Fibroblast of skin of right biceps (primary cell): ENCODE measurements around the gene CYP4F11.
"Not testable (repeated sequence)": the region's sequence is repeated elsewhere in the genome, so short reads cannot be mapped to it uniquely, and the experiment has no call there.

ENCODE experiments used
- DNase-seq: peaks from one replicate; pipeline ENCODE4 v3.0.0-alpha.2; 2013

Gene CYP4F11

DNA sequence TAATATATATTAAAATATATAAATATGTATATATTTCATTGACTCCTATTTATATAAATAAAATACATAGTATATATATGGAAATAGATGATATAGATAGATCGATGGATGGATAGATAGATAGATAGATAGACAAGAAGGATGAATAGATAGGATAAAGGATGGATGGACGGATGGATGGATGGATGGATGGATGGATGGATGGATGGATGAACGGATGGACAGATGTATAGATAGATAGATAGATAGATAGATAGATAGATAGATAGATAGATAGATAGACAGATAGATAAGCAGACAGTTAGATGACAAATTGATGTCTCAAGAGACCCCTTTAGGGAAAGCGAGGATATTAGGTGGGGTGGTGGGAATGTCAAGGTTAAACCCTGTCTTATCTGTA is 15.1 kb downstream of the CYP4F11 start:
- no peak for DNase-seq

DNA sequence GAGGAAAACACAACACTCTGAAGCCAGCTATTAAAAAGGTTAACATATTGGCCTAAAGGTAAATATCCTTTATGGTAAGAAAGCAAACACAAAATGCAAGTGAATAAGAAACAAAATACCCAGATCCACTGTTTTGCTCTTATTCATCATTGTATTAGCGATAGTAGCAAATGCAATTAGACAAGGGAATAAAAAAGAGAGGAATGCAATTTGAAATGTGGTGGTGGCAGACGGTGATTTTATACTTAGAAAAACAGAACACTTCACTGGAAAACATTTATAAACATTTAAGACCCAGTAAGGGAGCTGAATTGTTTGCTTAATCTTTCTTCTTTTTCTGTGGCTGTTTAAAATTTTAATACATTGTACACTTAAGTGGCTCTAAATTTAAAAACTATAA is 19.2 kb downstream of the CYP4F11 start:
- DNase-seq = no peak

DNA sequence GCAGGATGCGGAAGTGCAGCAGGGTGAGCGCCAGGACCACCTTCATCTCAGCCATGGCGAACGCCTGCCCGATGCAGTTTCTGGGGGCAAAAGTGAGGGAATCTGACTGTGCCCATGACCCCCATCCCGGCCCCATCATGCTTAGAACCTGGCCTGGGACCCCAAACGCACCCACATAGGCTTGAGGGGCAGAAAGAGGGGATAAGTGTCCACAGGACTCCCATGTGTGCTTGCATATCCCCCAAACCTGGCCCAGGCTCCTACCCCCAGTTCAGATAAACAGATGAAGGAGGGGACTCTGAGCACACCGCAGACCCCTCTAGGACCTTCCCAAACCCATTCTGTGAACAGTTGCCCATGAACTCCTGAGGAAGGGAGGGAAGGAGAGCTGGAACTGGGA is 20.5 kb downstream of the CYP4F11 start:
- DNase-seq = no peak

DNA sequence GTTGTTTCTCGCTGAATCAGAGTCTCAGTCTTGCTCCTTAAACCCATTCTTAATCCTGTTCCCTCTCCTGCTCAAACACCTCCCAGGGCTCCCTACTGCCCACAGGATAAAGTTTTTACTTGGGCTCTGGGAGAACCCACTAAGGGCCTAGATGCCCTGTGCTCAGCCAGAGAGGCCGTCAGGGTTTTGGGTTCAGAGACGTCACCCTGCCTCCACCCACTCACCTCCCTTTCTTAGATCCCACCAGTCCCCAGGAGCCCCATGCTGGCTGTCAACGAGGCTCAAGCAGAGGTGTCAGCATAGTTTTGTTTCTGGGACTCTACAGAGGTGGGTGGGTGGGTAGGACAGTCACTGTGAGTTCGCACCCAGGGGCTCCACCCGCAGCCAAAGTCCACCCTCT is 20.9 kb downstream of the CYP4F11 start:
- DNase-seq = no peak

DNA sequence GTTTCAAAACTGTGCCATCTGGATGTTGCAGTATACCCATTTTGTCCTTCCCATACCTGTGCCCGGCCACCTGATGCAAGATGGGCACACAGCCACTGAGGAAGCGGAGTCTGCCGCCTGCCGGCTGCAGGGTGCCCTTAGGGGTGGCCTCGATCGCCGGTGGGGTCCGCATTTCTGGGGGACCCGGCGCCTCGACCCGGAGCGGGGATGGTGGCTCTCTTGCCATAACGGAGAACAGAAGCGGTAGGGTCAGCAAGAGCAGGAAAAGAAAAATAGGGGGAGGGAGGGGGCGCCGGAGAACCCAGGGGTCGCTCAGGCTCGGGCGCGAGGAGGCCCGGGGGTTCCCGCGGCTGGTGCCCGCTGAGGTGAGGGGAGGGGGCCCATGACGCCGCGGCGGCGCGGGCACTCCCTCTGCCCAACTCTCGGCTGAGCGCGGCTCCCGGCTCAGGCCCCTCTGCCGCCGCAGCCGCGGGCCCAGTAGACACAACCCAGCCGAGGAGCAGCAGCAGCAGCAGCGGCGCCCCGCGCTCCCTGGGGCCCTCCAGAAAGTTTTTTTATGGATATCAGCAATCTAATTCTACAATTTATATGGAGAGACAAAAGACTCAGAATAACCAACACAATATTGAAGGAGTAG is 22.6 kb downstream of the CYP4F11 start:
- DNase-seq = no peak

DNA sequence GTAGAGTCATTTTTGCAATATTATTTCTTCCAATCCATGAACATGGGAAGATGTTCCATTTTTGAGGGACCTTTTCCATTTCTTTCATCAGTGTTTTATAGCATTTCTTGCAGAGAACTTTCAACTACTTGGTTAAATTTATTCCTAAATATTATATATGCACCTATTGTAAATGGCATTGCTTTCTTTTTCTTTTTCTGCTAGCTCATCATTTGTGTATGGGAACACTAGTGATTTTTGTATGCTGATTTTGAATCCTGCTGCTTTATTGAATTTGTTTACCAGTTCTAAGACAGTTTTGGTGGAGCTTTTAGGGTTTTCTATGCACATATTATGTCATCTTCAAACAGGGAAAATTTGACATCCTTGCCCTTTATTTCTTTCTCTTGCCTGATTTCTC is 29.3 kb downstream of the CYP4F11 start:
- no peak for DNase-seq

DNA sequence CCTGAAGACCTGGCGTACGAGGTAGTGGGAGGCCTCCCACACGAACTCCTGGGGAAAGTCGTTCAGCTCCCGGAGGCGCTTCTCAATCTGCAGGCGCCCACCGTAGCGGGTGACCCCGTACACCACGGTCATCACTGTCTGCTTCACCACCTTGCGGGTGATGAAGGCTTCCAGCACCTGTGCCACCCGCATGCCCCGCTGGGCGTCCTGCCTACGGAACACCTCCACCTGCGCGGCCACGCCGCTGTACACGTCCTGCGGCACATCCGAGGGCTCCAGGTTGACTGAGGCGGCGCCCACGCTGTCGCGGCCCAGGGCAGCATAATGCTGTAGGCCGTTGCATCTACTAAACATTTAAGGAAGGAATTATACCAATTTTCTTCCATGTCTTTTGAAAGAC is 31.4 kb downstream of the CYP4F11 start:
- not testable (repeated sequence) for DNase-seq

DNA sequence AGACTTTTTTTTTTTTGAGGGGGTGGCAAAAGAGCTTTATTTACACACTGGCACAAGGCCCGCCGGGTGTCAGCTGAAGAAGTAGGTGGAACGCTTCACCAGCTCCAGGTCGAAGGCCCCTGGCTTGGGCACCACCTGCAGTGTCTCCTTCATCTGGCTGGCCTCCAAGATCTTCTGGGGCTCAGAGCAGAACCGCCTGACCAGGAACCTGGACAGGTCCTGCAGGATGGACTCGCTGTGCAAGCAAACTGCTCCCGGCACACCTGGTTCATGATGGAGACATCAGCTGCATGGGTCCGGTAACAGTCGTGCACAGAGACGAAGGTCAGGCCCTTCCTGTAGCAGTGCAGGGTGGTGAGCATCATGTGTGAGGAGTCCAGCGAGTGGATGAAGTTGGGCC is 32.1 kb downstream of the CYP4F11 start:
- DNase-seq = no peak

DNA sequence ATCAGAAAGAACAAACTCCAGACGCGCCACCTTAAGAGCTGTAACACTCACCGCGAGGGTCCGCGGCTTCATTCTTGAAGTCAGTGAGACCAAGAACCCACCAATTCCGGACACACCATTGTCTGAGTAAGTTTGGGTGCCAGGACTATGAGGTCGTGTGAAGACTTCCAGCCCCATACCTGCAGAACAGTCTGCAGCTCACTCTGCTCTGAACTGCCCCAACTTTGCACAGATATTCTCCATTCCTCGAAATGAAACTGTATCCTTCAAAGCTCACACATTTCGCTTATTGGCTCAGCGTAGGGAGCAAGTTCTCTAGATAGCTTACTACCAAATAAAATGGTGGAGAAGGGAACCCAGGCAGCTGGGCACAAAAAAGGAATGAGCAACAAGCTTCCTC is 33.8 kb downstream of the CYP4F11 start:
- no peak for DNase-seq

DNA sequence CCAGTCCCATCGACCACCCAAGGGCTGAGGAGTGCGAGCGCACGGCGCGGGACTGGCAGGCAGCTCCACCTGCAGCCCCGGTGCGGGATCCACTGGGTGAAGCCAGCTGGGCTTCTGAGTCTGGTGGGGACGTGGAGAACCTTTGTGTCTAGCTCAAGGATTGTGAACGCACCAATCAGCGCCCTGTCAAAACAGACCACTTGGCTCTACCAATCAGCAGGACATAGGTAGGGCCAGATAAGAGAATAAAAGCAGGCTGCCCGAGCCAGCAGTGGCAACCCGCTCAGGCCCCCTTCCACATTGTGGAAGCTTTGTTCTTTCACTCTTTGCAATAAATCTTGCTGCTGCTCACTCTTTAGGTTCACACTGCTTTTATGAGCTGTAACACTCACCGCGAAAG is 34.3 kb downstream of the CYP4F11 start:
- not testable (repeated sequence) for DNase-seq

DNA sequence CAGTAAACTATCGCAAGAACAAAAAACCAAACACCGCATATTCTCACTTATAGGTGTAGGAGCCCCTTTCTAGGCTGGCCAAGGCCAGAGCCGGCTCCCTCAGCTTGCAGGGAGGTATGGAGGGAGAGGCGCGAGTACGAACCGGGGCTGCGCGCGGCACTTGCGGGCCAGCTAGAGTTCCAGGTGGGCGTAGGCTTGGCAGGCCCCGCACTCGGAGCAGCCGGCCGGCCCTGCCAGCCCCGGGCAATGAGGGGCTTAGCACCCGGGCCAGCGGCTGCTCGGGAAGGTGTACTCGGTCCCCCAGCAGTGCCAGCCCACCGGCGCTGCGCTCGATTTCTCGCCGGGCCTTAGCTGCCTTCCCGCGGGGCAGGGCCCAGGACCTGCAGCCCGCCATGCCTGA is 34.8 kb downstream of the CYP4F11 start:
- not testable (repeated sequence) for DNase-seq

DNA sequence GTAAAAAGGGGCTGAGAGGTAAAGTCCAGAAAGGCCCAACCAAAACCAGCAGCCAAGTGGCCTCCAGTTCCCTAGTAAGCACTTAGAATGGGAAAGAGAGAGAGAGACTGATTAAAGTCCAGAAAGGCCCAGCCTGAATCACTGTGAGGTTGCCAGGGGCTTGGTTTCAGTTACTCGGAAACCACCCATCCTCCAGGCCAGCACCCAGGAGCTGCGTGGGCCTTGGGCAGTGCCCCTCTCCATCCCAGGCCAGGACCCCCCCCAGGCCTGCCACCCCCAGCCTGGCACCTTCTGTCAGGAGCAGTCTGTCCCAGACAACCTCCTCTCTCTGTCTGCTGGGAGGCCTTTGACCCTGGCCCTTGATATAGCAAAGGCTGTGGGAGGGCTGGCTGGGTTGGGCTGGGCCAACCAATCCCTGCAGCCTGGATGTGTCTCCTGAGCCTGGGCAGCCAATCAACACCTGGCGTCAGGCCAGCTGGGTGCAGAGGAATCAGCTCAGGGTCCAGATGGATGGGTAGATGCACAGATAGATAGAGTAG is 36.5 kb downstream of the CYP4F11 start, which contains the start of gene CYP4F2:
Gene CYP4F2 (minus strand): TSS at position 337 of the 539 bp plus-strand sequence. CDS start 463 bp downstream, outside the sequence.
- DNase-seq = no peak

DNA sequence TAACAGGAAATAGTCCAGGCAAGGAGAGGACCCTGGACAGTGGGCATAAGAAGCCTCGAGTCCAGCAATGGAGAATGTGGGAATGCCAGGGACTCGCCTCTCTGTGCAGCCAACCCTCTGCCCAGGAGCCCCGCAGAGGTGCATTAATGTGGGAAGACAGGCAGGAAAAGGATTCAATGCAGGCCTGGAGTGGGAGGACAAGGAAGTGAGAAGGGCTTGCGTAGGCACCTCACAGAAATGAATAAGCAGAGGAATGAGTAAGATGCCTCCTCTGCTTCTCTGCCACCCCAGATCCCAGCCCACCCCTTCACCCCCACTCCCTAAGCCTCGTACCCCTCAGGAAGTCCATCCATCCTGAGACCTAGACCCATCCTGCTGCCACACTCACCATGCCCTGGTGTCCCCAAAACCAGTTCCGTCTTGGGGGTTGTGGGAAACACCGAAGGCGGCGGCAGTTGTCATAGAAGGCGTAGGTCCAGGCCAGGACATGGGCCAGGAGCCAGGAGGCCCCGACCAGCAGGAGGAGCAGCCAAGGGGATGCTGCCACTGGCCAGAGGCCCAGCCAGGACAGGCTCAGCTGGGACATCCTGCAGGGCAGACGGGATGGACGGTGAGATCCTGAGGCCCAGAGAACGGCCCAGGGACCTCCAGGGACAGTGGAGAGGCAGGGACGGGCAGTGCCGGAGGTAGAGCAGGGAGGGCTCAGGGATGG is 37.1 kb downstream of the CYP4F11 start:
- DNase-seq = no peak

DNA sequence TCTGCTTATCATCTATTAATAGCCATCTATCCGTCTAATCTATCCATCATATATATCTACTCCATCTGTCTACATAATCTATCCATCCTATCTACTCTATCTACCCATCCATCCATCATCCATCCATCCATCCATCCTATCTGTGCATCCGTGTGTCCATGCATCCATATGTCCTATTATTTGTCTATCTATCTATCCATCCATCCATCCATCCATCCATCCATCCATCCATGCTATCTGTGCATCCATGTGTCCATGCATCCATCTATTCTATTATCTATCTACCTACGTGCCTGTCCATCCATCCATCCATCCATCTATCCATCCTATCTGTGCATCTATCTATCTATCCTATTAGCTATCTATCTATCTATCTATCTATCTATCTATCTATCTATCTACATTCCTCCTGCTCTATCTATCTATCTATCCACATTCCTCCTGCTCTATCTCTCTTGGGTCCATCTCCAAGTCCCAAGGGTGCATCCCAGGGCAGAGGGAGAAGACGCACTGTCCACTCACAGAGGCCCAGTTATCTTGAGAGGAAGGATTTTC is 38.4 kb downstream of the CYP4F11 start:
- no peak for DNase-seq

DNA sequence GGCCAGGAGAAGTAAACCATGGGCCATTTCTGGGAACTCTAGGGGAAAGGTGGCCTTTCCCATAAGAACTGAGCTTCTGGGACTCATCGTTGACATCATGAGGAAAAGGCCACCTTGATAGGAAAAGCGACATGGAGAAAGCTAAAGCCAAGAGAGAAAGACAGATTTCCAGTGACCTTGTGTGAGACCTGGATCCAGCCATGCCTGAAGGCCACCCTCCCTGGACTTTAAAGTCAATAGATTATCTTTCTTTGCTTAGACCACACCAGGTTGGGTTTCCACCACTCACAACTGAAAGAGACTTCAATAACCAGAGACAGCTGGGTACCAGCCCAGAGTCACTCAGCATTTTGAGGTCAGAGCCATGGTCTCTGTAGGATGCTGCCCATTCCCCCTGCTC is 40.0 kb downstream of the CYP4F11 start:
- no peak for DNase-seq

DNA sequence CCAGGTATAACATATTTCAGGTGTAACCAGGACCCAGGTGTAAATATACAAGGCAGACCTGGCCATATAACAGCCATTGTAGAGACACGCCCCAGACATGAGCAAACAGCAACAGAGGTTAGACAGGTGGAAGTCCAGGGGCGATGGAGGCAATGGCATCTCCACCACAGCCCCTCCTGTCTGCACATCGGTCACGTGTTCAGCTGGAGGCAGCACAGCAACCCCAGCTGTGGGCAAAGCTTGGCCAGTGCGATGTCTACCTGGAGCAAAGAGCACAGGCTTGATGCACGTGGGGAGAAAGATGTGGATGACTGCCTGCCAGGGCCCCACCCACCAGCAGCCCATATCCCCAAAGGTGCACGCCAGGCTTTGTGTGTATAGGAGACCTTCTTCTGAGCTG is 40.9 kb downstream of the CYP4F11 start:
- DNase-seq = no peak

DNA sequence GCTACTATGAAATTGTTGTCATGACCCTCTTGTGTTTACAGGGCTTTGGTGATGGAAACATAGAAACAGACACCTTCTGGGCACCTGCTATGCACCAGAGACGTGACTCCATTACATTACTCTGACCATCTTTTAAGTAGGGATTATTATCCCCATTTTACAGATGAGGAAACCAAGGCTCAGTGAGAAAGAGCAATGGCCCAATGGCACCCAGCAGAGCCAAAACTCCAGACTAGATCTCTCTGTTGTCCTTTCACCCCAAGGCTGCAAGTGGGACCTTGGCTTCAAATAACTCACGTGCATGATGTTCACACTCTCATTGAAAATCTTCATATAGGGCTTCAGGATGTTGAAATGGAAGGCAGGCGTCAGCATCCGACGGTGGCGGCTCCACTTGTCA is 42.3 kb downstream of the CYP4F11 start:
- DNase-seq = no peak

DNA sequence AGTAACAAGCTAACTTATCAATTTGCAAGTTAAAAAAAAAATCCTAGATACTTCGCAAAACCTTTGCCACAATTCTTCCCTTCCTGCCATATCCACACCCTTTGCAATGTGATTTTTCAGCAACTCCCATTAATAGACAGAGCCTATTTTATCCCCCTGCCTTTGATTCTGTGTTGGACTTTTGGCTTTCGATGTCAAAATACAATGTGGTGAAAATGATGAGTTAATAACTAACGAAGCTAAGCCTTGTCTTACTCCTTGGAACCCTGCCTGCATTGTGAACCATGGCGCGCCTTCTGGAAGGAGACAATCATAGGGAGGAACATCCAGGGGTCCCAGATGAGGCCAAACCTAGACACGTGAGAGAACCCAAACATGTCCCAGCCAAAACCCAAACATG is 42.9 kb downstream of the CYP4F11 start:
- no peak for DNase-seq

DNA sequence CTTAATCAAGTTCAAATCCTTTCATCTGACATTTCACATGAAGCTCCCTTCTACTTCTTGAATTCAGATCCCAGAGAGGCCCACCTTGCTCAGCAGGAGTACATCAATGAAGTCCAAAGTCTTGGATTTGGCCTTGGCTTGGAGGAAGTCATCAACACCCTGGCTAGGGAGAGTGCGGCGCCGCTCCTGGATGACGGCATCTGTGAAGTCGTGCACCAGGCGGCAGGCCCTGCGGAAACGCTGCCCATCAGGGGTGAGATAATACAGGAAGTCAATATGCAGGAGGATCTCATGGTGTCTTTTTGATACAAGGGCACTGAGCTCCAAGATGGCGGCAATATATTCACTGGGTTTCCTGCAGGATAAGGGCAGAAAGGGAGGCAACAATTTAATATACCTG is 45.0 kb downstream of the CYP4F11 start:
- DNase-seq = not testable (repeated sequence)

DNA sequence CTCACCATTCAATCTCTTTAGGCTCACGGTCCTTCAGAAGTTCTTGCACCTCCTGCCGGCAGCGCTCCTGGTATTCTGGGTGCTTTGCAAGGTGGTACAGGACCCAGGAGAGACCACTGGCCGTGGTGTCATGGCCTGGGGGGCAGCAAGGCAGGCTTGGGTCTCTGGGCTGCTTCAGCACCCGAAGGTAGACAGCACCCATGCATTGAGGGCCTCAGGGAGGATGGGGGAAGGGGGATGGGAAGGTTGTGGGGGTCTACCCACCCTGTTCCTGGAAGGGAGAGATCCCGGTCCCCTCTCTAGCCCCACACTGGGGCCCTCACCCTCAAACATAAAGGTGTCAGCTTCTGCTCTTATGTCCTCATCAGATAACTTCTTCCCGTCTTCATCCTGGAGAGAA is 48.4 kb downstream of the CYP4F11 start:
- DNase-seq = no peak

DNA sequence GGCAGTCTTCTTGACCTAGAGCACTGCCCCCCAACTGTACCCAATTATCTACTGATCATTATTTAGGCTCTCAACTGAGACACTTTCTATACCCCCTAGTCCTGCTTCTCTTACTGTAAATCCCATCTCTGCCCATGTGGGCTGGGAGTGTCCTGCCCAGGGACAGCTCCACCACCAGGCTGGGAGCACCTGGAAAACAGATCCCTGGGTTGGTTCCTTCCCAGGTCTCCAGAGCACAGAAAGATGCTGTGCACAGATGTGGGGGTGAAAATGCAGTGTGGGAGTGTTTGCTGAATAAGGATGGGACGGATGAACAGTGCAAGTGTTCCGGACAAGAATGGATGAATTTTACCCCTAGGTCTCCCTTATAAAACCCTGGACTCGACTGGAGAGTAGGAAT is 49.2 kb downstream of the CYP4F11 start:
- no peak for DNase-seq

DNA sequence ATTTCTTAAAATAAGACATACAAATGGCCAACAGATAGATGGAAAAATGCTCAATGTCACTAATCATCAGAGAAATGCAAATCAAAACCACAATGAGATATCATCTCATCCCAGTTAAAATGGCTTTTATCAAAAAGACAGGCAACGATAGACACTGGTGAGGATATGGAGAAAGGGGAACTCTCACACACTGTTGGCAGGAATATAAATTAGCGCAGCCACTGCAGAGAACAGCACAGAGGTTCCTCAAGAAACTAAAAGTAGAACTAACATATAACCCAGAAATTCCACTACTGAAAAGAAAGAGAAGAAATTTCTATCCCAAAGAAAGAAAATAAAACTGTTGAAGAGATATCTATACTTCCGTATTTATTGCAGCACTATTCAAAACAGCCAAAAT is 51.0 kb downstream of the CYP4F11 start:
- not testable (repeated sequence) for DNase-seq

DNA sequence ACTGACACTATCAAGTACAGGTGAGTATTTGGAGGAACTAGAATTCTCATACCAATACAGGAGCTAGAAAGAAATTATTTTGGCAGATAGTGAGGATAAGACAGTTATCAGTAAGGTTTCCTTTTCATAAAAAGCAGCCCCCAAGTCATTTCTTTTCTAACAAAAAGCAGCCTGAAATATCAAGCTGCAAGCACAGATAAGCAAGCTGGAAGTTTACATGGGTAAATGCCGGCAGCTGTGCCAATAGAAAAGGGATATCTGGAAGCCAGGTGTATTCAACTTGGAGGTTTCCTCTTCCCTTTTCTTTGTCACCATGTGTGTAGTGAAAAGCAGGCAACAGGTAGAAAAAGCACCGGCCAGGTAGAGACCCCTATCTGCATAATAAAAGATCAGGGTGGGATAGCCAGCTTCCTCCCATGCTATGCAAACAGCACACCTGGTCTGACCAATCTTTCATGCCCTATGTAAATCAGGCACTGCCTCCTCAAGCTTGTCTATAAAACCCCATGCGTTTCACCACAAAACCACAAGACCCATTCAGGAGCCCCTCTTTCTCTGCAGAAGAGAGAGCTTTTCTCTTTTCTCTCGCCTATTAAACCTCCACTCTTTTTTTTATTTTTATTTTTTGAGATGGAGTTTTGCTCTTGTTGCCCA is 59.4 kb downstream of the CYP4F11 start:
- no peak for DNase-seq

DNA sequence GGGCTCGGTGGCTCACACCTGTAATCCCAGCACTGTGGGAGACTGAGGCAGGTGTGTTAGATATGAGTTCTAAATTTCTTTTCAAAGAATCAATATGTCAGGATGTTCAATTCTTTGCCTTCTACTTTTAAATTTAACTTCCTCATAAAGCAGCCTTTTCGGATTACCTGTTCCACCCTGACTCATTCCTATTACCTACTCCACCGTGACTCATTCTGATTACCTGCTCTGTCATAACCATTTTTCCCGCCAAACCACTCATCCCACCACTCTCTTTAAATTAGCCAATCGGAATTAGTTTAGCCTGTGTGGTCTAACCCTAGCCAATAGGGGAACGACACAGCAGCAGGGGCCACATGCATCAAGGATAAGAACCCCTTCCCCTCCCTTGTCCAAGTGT is 60.6 kb downstream of the CYP4F11 start:
- DNase-seq = not testable (repeated sequence)
